Activated naive CD8-positive, alpha-beta T cell treated with anti-CD3 and anti-CD28 coated beads for 36 hours (primary cell): ENCODE results near the gene SLC26A1. TPM values are rescaled to one million over a fixed set of nuclear protein-coding genes. Genes with fewer than 3 reads are reported as not detected.

ENCODE experiments used
- DNase-seq: peaks from one replicate; pipeline ENCODE4 v3.0.0; 2021
- H3K27ac Mint-ChIP-seq: one replicate; pipeline ENCODE4 v1.8.0; 2022; ENCODE audit warnings: mild to moderate bottlenecking, moderate library complexity, mixed read lengths
- H3K27me3 Mint-ChIP-seq: one replicate; pipeline ENCODE4 v1.8.0; 2022; ENCODE audit warnings: mild to moderate bottlenecking, mixed read lengths
- H3K36me3 Mint-ChIP-seq: one replicate; pipeline ENCODE4 v1.8.0; 2021; ENCODE audit warnings: mild to moderate bottlenecking, mixed read lengths
- H3K4me1 Mint-ChIP-seq: one replicate; pipeline ENCODE4 v1.8.0; 2021; ENCODE audit warnings: mixed read lengths
- H3K4me3 Mint-ChIP-seq: one replicate; pipeline ENCODE4 v1.8.0; 2022; ENCODE audit warnings: mild to moderate bottlenecking, moderate library complexity, mixed read lengths
- H3K9me3 Mint-ChIP-seq: one replicate; pipeline ENCODE4 v1.8.0; 2022; ENCODE audit warnings: mixed read lengths
- total RNA-seq, 2 experiments: library from RNA; stranded (reverse); gene quantifications; one replicate each; pipeline ENCODE4 v1.2.3, GENCODE V29; 2021

Gene SLC26A1
- total RNA-seq, 2 experiments from 2014 or later, result 0.20 to 0.21 TPM

DNA sequence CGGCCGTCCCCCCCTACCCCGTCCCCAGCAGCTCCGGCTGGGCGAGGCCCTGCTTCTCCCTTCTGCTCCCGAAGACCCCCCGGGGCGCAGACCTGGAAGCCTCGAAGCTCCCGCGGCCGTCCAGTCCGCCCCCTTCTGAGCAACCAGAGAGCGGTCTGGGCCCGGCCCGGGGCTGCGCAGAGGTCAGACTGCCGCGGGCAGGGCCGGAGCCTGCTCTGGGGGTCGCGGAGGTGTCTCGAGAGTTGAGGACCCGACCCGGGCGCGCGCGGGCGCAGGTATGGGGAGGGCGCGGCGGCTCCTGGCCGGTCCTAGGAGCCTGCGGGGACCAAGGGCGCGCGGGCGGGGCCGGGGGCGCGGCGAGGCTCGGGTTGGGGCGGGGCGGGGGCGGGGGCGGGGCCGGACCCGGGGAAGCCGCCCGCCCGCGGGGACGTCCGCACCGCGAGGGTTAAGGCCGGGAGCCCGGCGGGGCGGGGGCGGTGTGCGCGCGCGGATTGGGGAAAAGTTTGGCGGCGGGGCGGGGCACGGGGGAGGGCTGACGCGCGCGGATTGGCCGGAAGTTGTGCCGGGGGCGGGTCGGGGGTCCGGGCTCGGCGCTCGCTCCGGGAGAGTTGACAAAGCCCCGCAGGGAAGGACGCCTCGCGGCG lies 17.9 kb upstream of the SLC26A1 start, which contains the start of gene FGFRL1:
FGFRL1 (plus strand) TSS at position 605 of the 644 bp plus-strand sequence. CDS start 860 bp downstream, outside the sequence.
- peak within 1 kb of the TSS; percentile 71 for H3K27ac Mint-ChIP-seq
- DNase-seq, result peak; percentile 93
- H3K4me3 Mint-ChIP-seq, result peak within 1 kb of the TSS; percentile 73
- H3K4me1 Mint-ChIP-seq, result peaks cover 10% of the 10 kb centered on the region
- peaks cover 28% of the 10 kb centered on the region for H3K27me3 Mint-ChIP-seq
- H3K36me3 Mint-ChIP-seq, result no peaks in the 10 kb centered on the region
- H3K9me3 Mint-ChIP-seq, result no peaks in the 10 kb centered on the region

DNA sequence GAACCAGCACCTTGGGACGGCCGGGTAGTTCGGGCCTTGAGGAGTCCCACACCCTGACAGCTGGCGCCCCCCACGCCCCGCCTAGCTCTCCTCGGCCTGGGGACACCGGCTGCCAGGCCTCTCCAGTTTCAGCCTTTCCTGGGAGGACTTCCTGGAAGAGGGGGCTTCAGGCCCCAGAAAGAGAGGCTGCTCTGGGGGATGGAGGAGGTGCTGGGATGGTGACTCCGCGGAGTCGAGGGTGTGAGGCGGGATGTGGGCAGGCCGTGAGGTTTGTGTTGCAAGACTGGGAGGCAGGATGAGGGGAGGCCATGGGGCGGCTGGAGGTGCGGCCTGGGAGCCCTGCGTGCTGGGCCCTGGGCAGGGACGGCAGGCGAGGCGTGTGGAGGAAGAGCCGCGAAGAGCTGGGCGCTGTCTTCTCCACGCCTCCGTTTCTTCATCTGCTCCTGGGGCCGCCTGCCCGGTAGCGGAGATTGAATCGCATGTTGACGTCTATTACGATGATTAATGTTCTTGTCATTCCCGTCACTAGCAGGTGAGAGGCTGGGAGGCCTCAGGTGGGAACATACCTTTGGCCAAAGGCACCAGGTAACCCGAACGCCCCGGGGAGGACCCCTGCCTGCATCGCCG lies 17.3 kb upstream of the SLC26A1 start:
- H3K27me3 Mint-ChIP-seq, result peaks cover 33% of the 10 kb centered on the region
- H3K4me3 Mint-ChIP-seq, result peak overlapping the region; percentile 73
- peak; percentile 81 for DNase-seq
- peaks cover 10% of the 10 kb centered on the region for H3K4me1 Mint-ChIP-seq
- H3K9me3 Mint-ChIP-seq, result no peaks in the 10 kb centered on the region
- H3K36me3 Mint-ChIP-seq, result no peaks in the 10 kb centered on the region
- peak overlapping the region; percentile 71 for H3K27ac Mint-ChIP-seq

DNA sequence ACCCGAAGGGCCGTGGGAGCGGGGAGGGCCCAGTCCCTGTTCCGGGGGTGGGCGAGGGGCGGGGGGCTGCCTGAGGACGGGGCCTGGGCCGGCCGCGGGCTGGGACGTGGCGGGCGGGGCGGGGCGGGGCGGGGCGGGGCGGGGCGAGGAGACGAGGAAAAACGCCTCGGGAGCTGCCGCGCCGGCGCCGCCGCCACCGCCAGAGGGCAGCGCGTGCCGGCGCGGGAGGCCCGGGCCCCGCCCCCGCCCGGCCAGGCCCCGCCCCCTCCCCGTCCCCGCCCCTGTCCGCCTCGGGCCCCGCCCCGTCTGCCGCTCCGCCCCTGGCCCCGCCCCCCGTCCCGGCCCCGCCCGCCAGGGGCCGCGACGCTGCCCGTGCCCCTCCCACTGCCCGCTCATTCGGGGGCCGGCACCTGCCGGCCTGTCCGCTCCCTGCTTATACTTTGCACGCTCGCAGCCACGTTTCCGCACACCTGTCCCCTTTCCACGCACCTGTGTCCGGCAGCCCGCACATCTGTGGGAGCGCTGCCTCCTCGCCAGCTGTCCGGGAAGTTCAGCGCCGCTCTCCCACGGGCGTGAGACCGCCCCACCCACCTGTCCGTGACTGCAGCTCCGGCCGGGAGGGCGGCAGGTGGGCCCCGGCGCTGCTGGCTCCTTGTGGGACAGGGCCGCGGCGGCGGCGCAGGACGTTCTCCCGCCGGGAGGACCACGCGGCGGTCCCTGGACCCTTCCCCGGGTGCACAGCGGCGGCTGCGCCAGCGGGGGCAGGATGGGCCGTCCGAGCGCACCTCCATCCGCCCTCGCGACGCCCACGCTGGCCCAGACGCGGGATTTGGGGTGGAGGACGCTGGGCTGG lies 16.6 kb upstream of the SLC26A1 start:
- H3K4me1 Mint-ChIP-seq, result peaks cover 10% of the 10 kb centered on the region
- peak overlapping the region; percentile 73 for H3K4me3 Mint-ChIP-seq
- peaks cover 35% of the 10 kb centered on the region for H3K27me3 Mint-ChIP-seq
- H3K36me3 Mint-ChIP-seq, result no peaks in the 10 kb centered on the region
- peak; percentile 80 for DNase-seq
- no peak overlapping the region for H3K27ac Mint-ChIP-seq
- H3K9me3 Mint-ChIP-seq, result no peaks in the 10 kb centered on the region

DNA sequence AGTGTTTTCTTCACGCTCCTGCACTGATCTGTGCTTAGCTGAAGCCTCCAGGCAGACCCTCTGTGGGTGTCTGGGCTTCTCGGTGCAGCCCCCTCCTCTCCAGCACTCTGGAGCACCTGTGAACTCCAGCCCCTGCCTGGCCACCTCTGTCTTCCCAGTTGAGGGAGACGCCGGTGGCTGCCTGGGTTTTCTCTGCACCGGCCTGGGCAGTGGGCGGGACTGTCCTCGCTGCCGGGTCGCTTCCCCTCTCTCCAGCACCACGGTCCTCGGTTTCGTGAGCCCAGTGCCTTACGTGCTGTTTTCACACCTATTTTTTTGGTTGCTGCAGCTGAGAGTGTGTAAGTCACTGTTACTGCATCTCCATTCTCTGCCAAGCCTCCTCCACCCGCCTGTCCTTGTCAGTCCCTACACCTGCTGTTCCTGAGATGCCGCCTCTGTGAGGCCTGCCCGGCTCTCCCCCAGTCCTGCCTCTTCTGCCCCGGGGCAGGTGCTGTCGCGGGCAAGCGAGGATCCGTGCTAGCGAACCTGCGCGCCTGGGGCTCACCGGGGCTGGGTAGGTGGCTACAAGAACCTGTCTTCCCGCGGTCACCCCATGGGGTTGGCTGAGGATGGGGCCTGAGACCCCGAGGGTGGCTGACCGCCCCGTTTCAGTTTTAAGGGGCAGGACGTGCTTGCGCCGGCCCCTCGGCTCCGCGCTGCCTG lies 15.8 kb upstream of the SLC26A1 start:
- H3K9me3 Mint-ChIP-seq, result no peaks in the 10 kb centered on the region
- peak overlapping the region; percentile 38 for H3K4me3 Mint-ChIP-seq
- no peak overlapping the region for H3K27ac Mint-ChIP-seq
- H3K4me1 Mint-ChIP-seq, result peaks cover 9% of the 10 kb centered on the region
- DNase-seq, result no peak
- H3K27me3 Mint-ChIP-seq, result peaks cover 36% of the 10 kb centered on the region
- no peaks in the 10 kb centered on the region for H3K36me3 Mint-ChIP-seq

DNA sequence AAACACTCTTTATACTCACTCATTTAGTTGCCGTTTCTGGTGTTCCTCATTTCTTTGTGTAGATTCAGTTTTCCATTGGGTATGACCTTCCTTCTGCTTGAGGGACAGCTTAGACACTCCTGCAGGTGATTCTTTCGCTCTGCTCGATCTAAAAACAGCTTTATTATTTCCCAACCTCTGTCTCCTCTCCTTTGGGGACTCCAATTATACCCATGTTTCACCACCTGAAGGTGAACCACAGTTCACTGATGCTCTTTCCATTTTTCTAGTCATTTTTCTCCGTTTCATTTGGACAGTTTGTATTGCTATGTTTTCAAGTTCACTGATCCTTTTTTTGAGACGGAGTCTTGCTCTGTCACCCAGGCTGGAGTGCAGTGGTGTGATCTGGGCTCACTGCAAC lies 13.7 kb upstream of the SLC26A1 start:
- Mint-ChIP-seq H3K9me3 (no peaks in the 10 kb centered on the region), H3K4me1 (peaks cover 9% of the 10 kb centered on the region), H3K27ac (no peak overlapping the region), H3K27me3 (peaks cover 45% of the 10 kb centered on the region), H3K4me3 (no peak overlapping the region), H3K36me3 (no peaks in the 10 kb centered on the region)
- no peak for DNase-seq

DNA sequence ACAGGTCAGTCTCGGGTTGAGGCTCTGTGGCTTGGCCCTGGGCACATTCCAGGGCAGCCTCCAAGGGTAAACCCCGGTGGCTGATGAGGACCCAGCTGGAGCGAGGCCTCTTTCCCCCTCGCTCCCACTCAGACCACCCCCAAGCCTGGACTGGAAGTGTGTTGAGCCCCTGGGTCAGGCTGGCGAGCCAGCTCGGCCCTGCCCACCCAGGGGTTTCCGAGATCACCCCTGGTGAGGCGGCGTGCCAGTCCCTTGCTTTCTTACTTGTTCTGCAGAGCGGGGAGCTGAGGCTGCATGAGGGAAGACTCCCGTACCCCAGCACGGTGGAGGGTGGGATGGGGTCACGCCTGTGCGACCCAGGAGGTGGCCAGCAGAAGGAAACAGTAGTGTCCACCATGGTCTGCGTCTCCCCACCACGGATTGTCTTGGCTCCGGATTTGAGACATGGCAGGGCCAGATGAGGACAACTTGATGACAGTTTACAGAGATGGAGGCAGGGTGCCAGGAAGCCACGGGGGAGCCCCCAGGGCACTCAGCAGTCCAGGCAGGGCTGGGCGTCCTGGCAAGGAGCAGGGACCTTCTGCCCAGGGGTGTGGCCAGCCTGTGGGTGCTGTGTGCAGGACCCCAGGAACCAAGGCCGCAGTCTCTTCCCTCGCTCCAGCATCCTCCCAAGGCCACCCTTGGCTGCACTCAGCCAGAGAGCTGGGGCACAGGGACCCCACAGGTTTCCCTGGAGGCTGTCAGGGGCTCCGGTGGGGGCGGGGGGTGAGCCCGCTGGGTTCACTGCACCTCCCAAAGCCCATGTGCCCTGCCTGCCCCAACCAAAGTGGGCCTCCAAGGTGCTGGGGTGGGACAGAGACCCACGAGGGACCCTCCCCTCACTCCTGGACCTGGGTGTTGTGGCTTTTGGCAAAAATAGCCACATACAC lies 11.6 kb upstream of the SLC26A1 start:
- H3K9me3 Mint-ChIP-seq, result no peaks in the 10 kb centered on the region
- H3K4me1 Mint-ChIP-seq, result peaks cover 3% of the 10 kb centered on the region
- no peak overlapping the region for H3K27ac Mint-ChIP-seq
- H3K27me3 Mint-ChIP-seq, result peaks cover 56% of the 10 kb centered on the region
- no peak overlapping the region for H3K4me3 Mint-ChIP-seq
- DNase-seq, result no peak
- H3K36me3 Mint-ChIP-seq, result no peaks in the 10 kb centered on the region

DNA sequence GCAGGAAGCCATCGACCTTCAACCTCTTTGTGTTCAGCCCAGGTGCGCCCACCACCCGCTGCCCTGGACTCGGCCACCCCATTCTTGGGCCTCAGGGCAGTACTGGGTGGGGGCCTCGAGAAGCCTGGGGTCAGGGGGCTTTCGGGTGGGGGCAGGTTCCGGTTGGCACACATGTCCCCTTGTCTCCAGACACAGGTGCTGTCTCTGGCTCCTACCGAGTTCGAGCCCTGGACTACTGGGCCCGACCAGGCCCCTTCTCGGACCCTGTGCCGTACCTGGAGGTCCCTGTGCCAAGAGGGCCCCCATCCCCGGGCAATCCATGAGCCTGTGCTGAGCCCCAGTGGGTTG lies 10.8 kb upstream of the SLC26A1 start:
- no peak for DNase-seq
- no peaks in the 10 kb centered on the region for H3K9me3 Mint-ChIP-seq
- peaks cover 58% of the 10 kb centered on the region for H3K27me3 Mint-ChIP-seq
- peaks cover 3% of the 10 kb centered on the region for H3K4me1 Mint-ChIP-seq
- H3K36me3 Mint-ChIP-seq, result no peaks in the 10 kb centered on the region
- H3K4me3 Mint-ChIP-seq, result no peak overlapping the region
- H3K27ac Mint-ChIP-seq, result no peak overlapping the region

DNA sequence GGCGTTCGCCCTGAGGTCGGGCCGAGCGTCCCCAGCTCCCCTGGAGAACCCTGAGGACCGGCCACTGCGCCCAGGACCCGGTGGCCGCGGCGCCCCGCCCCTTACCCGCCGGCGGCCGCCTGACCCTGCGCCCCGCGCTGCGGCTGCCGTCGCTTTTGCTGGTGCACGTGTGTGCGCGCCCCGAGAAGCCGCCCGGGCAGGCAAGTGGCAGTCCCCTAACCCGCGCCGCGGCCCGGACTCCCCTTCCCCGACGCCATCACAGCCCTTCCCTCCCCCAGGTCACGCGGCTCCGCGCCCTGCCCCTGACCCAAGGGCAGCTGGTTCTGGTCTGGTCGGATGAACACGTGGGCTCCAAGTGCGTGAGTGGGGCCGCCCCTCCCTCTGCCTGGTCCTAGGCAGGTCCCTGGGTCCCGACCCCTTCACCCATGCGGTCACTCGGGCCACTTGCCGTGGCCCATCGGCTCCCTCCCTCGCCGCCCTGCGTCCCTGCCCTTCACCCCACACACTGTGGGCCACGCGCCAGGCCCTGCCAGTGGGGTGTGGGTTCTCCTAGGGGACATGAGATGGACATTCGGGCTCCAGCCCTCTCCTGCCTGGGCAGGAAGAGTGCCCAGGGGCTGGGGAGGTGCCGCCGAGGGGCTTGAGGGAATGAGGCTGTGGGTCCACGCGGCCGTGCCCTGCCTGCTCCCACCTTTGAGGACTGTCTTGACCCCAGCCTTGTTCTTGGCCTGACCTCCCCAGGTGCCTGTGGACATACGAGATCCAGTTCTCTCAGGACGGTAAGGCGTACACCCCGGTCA lies 10.3 kb upstream of the SLC26A1 start:
- peaks cover 58% of the 10 kb centered on the region for H3K27me3 Mint-ChIP-seq
- no peak overlapping the region for H3K27ac Mint-ChIP-seq
- H3K36me3 Mint-ChIP-seq, result no peaks in the 10 kb centered on the region
- no peaks in the 10 kb centered on the region for H3K9me3 Mint-ChIP-seq
- H3K4me3 Mint-ChIP-seq, result no peak overlapping the region
- DNase-seq, result no peak
- peaks cover under 1% of the 10 kb centered on the region for H3K4me1 Mint-ChIP-seq

DNA sequence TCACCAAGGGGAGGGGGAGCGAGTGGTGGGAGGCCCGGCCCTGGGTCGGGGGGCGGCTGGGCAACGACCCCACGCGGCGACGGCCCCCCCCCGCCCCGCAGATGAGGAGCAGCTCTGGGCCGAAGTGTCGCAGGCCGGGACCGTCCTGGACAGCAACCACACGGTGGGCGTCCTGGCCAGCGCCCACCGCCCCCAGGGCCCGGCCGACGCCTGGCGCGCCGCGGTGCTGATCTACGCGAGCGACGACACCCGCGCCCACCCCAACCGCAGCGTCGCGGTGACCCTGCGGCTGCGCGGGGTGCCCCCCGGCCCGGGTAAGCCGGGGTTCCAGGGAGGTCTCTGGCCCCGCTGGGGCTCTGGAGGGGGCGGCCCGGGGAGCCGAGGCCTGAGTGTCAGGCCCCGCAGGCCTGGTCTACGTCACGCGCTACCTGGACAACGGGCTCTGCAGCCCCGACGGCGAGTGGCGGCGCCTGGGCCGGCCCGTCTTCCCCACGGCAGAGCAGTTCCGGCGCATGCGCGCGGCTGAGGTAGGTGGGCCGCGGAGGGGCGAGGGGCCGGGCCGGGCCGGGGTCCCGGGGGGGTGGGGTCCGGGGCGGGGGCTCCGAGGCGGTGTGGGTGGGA lies 9.5 kb upstream of the SLC26A1 start:
- Mint-ChIP-seq H3K4me1 (peaks cover 2% of the 10 kb centered on the region), H3K4me3 (no peak overlapping the region), H3K36me3 (no peaks in the 10 kb centered on the region), H3K27me3 (peaks cover 58% of the 10 kb centered on the region), H3K9me3 (no peaks in the 10 kb centered on the region), H3K27ac (no peak overlapping the region)
- no peak for DNase-seq

DNA sequence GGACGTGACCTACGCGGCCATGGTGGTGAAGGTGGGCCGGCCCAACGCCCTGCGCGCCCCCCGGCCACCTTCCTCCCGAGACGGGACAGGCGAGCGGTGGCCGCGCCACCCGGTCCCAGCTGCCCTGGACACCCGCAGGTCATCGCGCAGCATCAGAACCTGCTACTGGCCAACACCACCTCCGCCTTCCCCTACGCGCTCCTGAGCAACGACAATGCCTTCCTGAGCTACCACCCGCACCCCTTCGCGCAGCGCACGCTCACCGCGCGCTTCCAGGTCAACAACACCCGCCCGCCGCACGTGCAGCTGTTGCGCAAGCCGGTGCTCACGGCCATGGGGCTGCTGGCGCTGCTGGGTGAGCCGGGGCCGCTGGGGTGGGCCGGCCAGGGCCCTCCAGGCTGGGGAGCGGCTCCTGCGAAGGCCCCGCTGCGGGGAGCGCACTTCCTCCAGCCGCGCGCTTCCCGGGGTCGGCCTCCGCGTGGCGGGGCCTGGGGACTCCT lies 9.0 kb upstream of the SLC26A1 start:
- H3K4me3 Mint-ChIP-seq, result no peak overlapping the region
- DNase-seq, result no peak
- no peaks in the 10 kb centered on the region for H3K9me3 Mint-ChIP-seq
- H3K27ac Mint-ChIP-seq, result no peak overlapping the region
- H3K4me1 Mint-ChIP-seq, result peaks cover 2% of the 10 kb centered on the region
- H3K36me3 Mint-ChIP-seq, result no peaks in the 10 kb centered on the region
- H3K27me3 Mint-ChIP-seq, result peaks cover 55% of the 10 kb centered on the region

DNA sequence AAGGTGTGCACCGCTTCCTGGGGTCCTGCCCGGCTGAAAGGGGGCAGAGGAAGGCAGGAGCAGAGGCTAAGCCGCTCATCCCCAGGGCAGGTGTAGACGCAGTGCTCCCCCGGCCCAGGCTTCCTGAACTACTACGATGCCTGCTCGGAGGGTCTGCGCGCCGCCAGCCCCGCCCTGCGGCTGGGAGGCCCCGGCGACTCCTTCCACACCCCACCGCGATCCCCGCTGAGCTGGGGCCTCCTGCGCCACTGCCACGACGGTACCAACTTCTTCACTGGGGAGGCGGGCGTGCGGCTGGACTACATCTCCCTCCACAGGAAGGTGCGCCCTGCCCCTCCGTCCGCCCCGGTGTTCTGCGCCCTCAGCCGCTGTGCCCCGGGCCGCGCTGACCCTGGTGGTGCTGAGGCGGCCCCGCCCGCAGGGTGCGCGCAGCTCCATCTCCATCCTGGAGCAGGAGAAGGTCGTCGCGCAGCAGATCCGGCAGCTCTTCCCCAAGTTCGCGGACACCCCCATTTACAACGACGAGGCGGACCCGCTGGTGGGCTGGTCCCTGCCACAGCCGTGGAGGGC lies 8.4 kb upstream of the SLC26A1 start:
- H3K9me3 Mint-ChIP-seq, result no peaks in the 10 kb centered on the region
- H3K27ac Mint-ChIP-seq, result no peak overlapping the region
- no peak overlapping the region for H3K4me3 Mint-ChIP-seq
- DNase-seq, result no peak
- peaks cover 54% of the 10 kb centered on the region for H3K27me3 Mint-ChIP-seq
- no peaks in the 10 kb centered on the region for H3K36me3 Mint-ChIP-seq
- peaks cover 2% of the 10 kb centered on the region for H3K4me1 Mint-ChIP-seq

DNA sequence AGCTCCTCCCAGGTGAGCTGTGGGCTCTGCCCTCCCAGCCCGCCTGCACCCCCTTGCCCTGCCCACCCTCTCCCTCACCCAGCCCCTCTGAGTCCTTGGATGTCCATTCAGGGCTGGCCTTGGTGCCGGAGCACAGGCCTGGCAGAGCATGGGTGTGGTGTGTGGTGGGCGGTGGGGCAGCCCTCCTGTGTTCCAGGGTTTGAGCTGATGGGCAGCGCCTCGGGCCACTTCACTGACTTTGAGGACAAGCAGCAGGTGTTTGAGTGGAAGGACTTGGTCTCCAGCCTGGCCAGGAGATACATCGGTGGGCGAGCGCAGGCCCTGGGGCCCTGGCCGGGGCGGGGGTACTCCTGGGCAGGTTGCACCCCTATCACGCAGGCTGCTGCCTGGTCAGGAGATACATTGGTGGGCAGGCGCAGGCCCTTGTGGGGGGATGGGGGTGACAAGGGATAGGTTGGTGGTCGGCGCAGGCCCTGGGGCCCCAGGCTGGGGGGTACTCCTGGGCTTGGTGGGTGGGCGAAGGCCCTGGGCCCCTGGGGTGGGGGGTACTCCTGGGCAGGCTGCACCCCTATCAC lies 7.6 kb upstream of the SLC26A1 start:
- Mint-ChIP-seq H3K4me1 (peaks cover 2% of the 10 kb centered on the region), H3K4me3 (no peak overlapping the region), H3K9me3 (no peaks in the 10 kb centered on the region), H3K27ac (no peak overlapping the region), H3K27me3 (peaks cover 48% of the 10 kb centered on the region), H3K36me3 (no peaks in the 10 kb centered on the region)
- no peak for DNase-seq
